Testis (tissue), 3 donors: ENCODE data around the gene MRPL21. TPM values are rescaled to one million over a fixed set of nuclear protein-coding genes. Genes with fewer than 3 reads are reported as not detected.
A peak's percentile ranks its signal among the peaks of the same experiment; 100 is the strongest.

ENCODE experiments used
- DNase-seq: peaks from one replicate; pipeline ENCODE4 v3.0.0-alpha.2; 2019
- H3K27ac ChIP-seq, 2 donors: fragments of 200-600 bp; sonication (generic); one replicate each; pipeline ENCODE4 v1.5.1; 2019
- H3K27me3 ChIP-seq: fragments of 200-600 bp; sonication (generic); one replicate; pipeline ENCODE4 v1.5.1; 2019
- H3K36me3 ChIP-seq: fragments of 200-600 bp; sonication (generic); one replicate; pipeline ENCODE4 v1.5.1; 2017; ENCODE audit warnings: low read depth; ENCODE audit errors: missing control alignments
- H3K4me1 ChIP-seq: fragments of 200-600 bp; sonication (generic); one replicate; pipeline ENCODE4 v1.5.1; 2019
- H3K4me3 ChIP-seq, 2 donors: fragments of 200-600 bp; sonication (generic); one replicate each; pipeline ENCODE4 v1.5.1; 2017 to 2019
- H3K9me3 ChIP-seq: fragments of 200-600 bp; sonication (generic); one replicate; pipeline ENCODE4 v1.5.1; 2017
- POLR2A ChIP-seq: fragments of 450-650 bp; IDR thresholded peaks from one replicate; pipeline ENCODE4 v1.6.1; 2017; ENCODE audit warnings: antibody characterized with exemption, mild to moderate bottlenecking, moderate library complexity
- WGBS, 2 donors: methylation state at CpG; one replicate each; pipeline ENCODE4 v1.1.5; 2018; 5-methylcytosine and 5-hydroxymethylcytosine counted together
- intact Hi-C: fragments of 100-400 bp; cut with DNase I; formaldehyde crosslinking; loops from one replicate; pipeline ENCODE4 v1.15.1; 2023; ENCODE audit warnings: low total_unique reads
- polyA plus RNA-seq: library from polyadenylated mRNA; stranded (reverse); fragments of 350-450 nt; fragmentation: Illumina TruSeq; extraction: RNeasy Lipid Tissue Mini Kit (QIAGEN cat#74804); gene quantifications from one replicate; pipeline ENCODE4 v1.2.3, GENCODE V29; 2014; ENCODE audit warnings: low read depth, low replicate concordance; ENCODE audit not compliant: insufficient read depth
- total RNA-seq, 2 donors: library from RNA; depleted of rRNA; stranded (reverse); fragments of >200 nt; gene quantifications; one replicate each; pipeline ENCODE4 v1.2.3, GENCODE V29; 2016
- TF ChIP-seq, protein P1 (sequence below), 3 experiments: fragments of 450-650 bp in 2 of 3; fragments of 200-600 bp in 1 of 3; sonication (generic) in 1 of 3; IDR thresholded peaks; one replicate each; pipeline ENCODE4 v1.5.1; 2016 to 2019; ENCODE audit warnings: antibody characterized with exemption in 3 of 3, mild to moderate bottlenecking in 2 of 3, moderate library complexity in 1 of 3

Gene MRPL21
- total and polyA plus RNA-seq, 3 donors from 2014 or later = 43.2 to 96.2 (median 45.0) TPM

GRCh38 chr11:68881320-68881719 lies 22.3 kb downstream of the MRPL21 start:
- DNase-seq = no peak
- 93 to 100% methylated on average over 2 of the region's 2 CpGs for WGBS, 2 donors
- Histone ChIP-seq H3K4me3 (no peak overlapping the region), H3K36me3 (no peaks in the 10 kb centered on the region), H3K27me3 (no peaks in the 10 kb centered on the region), H3K27ac (no peak overlapping the region), H3K9me3 (no peaks in the 10 kb centered on the region), H3K4me1 (peaks cover 5% of the 10 kb centered on the region)
- intact Hi-C loops = no loop called here
- no peak for TF ChIP-seq POLR2A
- TF ChIP-seq, protein P1, sequence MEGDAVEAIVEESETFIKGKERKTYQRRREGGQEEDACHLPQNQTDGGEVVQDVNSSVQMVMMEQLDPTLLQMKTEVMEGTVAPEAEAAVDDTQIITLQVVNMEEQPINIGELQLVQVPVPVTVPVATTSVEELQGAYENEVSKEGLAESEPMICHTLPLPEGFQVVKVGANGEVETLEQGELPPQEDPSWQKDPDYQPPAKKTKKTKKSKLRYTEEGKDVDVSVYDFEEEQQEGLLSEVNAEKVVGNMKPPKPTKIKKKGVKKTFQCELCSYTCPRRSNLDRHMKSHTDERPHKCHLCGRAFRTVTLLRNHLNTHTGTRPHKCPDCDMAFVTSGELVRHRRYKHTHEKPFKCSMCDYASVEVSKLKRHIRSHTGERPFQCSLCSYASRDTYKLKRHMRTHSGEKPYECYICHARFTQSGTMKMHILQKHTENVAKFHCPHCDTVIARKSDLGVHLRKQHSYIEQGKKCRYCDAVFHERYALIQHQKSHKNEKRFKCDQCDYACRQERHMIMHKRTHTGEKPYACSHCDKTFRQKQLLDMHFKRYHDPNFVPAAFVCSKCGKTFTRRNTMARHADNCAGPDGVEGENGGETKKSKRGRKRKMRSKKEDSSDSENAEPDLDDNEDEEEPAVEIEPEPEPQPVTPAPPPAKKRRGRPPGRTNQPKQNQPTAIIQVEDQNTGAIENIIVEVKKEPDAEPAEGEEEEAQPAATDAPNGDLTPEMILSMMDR (IDR thresholded peaks at IDR 0.05) = no peak

- no peak overlapping the region for H3K27ac ChIP-seq
Measured at GRCh38 chr11:68880851-68881250, 22.8 kb downstream of the MRPL21 start.

GRCh38 chr11:68878022-68878421 lies 25.6 kb downstream of the MRPL21 start:
- WGBS, 2 donors = 91% methylated on average over 7 of the region's 7 CpGs
- no peak overlapping the region for H3K27ac ChIP-seq
- no peaks in the 10 kb centered on the region for H3K36me3 ChIP-seq
- H3K27me3 ChIP-seq = no peaks in the 10 kb centered on the region
- no peak overlapping the region for H3K4me3 ChIP-seq
- H3K4me1 ChIP-seq = peaks cover 5% of the 10 kb centered on the region
- no peaks in the 10 kb centered on the region for H3K9me3 ChIP-seq
- TF ChIP-seq POLR2A = no peak
- TF ChIP-seq, protein P1 (IDR thresholded peaks at IDR 0.05) = no peak
- DNase-seq = no peak
- intact Hi-C loops = no loop called here

More at GRCh38 chr11:68880851-68881250, 22.8 kb downstream of the MRPL21 start:
- DNase-seq = no peak
- Histone ChIP-seq H3K9me3 (no peaks in the 10 kb centered on the region), H3K36me3 (no peaks in the 10 kb centered on the region), H3K4me1 (peaks cover 5% of the 10 kb centered on the region), H3K27me3 (no peaks in the 10 kb centered on the region), H3K4me3 (no peak overlapping the region)
- WGBS, 2 donors = 89 to 96% methylated on average over 5 of the region's 5 CpGs
- intact Hi-C loops = no loop called here
- TF ChIP-seq POLR2A = no peak
- TF ChIP-seq, protein P1 (IDR thresholded peaks at IDR 0.05) = no peak

GRCh38 chr11:68872216-68873003 lies 31.2 kb downstream of the MRPL21 start:
- Histone ChIP-seq H3K4me3 (no peak overlapping the region), H3K4me1 (peaks cover 19% of the 10 kb centered on the region), H3K9me3 (no peaks in the 10 kb centered on the region), H3K27ac (no peak overlapping the region), H3K27me3 (no peaks in the 10 kb centered on the region), H3K36me3 (no peaks in the 10 kb centered on the region)
- DNase-seq = no peak
- intact Hi-C loops = no loop called here
- 77 to 78% methylated on average over 12 of the region's 12 CpGs for WGBS, 2 donors
- TF ChIP-seq, protein P1 (IDR thresholded peaks at IDR 0.05) = no peak
- TF ChIP-seq POLR2A = no peak

DNA sequence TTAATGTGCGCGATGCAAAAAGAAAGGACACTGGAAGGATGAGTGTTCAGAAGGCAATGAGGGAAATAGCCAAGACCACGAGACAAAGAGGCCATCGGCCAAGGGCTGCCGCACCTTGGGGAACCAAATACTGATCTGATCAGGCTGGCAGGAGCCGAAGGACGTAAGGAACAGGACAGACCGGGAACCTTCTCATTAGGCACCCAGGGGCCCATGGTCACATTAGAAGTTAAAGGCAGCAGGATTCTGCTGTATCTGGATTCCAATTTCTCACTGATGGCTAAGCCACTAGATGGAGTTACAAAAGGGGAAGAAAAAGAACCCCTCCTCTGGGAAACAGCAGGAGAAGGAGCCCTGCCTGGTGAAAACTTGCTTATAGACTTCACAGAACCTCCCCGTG lies 33.2 kb downstream of the MRPL21 start:
- H3K27ac ChIP-seq = no peak overlapping the region

More for the DNA sequence above, 33.2 kb downstream of the MRPL21 start:
- WGBS, 2 donors = 31 to 34% methylated on average over 9 of the region's 9 CpGs
- TF ChIP-seq, protein P1 (IDR thresholded peaks at IDR 0.05) = no peak
- TF ChIP-seq POLR2A = no peak
- peak overlapping the region; percentile 24 to 49 for H3K4me3 ChIP-seq
- DNase-seq = no peak
- no peaks in the 10 kb centered on the region for H3K9me3 ChIP-seq
- H3K27me3 ChIP-seq = no peaks in the 10 kb centered on the region
- H3K4me1 ChIP-seq = peaks cover 19% of the 10 kb centered on the region
- no peaks in the 10 kb centered on the region for H3K36me3 ChIP-seq
- intact Hi-C loops = no loop called here
